Calu3 (cell line): ENCODE data around the gene LY6G5C. TPM values are rescaled to one million over a fixed set of nuclear protein-coding genes. Genes with fewer than 3 reads are reported as not detected.

ENCODE experiments used
- BruUV-seq: library from RNA; stranded (reverse); fragments of 400-500 nt; replicated peaks from 2 replicates; lab custom pipeline; 2021; lab: Mats Ljungman, UMichigan
- CTCF ChIA-PET: fragments of 300-600 bp; sonication (Branson Sonifier 250); formaldehyde crosslinking; loops from one replicate; lab custom pipeline; 2022; ENCODE audit warnings: antibody characterized with exemption; lab: Charles Lee
- DNase-seq: peaks from one replicate; pipeline ENCODE4 v3.0.0; 2022
- H3K27ac Mint-ChIP-seq: one replicate; pipeline ENCODE4 v1.8.0; 2022; ENCODE audit warnings: mixed read lengths; ENCODE audit not compliant: unreplicated experiment
- H3K27me3 Mint-ChIP-seq: one replicate; pipeline ENCODE4 v1.8.0; 2022; ENCODE audit warnings: mixed read lengths; ENCODE audit not compliant: unreplicated experiment
- H3K36me3 Mint-ChIP-seq: one replicate; pipeline ENCODE4 v1.8.0; 2022; ENCODE audit warnings: mild to moderate bottlenecking, moderate library complexity, mixed read lengths; ENCODE audit not compliant: insufficient read depth, unreplicated experiment
- H3K4me1 Mint-ChIP-seq: one replicate; pipeline ENCODE4 v1.8.0; 2022; ENCODE audit warnings: mild to moderate bottlenecking, low read depth, mixed read lengths; ENCODE audit not compliant: unreplicated experiment
- H3K4me3 Mint-ChIP-seq: one replicate; pipeline ENCODE4 v1.8.0; 2022; ENCODE audit warnings: mild to moderate bottlenecking, low read depth, moderate library complexity, mixed read lengths; ENCODE audit not compliant: unreplicated experiment
- H3K9me3 Mint-ChIP-seq: one replicate; pipeline ENCODE4 v1.8.0; 2022; ENCODE audit warnings: low read depth, mixed read lengths; ENCODE audit not compliant: unreplicated experiment
- intact Hi-C: fragments of 100-400 bp; cut with micrococcal nuclease; formaldehyde crosslinking; loops from one replicate; pipeline ENCODE4 v1.10.0; 2022; ENCODE audit not compliant: unreplicated experiment
- total RNA-seq: library from RNA; stranded (reverse); gene quantifications from 2 replicates; pipeline ENCODE4 v1.2.3, GENCODE V29; 2022
- TF ChIP-seq, protein P1 (sequence below): fragments of 200-600 bp; IDR thresholded peaks from one replicate; pipeline ENCODE4 v1.8.0; 2022; ENCODE audit warnings: antibody characterized with exemption; ENCODE audit not compliant: unreplicated experiment

Gene LY6G5C
- total RNA-seq, 1 experiment from 2014 or later: 4.9 TPM

DNA sequence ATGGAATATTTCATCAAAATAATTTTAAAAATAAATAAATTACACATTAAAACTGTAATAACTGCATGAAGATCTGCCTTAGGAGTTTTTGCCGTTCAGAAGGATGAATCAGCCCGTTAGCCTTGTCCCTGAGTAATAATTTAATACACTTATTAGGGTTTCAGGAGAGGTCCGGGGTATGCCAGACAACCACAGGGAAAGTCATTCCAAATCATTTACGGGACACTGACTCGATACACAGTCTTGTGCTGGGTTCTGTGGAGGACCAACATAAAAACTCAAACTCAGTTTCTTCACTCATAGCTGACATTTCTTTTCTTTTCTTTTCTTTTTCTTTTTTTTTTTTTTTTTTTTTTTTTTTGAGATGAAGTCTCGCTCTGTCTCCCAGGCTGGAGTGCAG lies 25.1 kb upstream of the LY6G5C start:
- Mint-ChIP-seq H3K4me3 (no peak overlapping the region), H3K27me3 (no peaks in the 10 kb centered on the region), H3K9me3 (no peaks in the 10 kb centered on the region), H3K36me3 (peaks cover 17% of the 10 kb centered on the region), H3K27ac (no peak overlapping the region), H3K4me1 (peaks cover 13% of the 10 kb centered on the region)
- CTCF ChIA-PET: interaction anchor here (0.7 kb wide), 1 partner anchor 81 kb away, joined by 3 read pairs; no protein-coding TSS in a partner anchor
- no TSS peak for BruUV-seq
- intact Hi-C loops: no loop called here
- TF ChIP-seq, protein P1, sequence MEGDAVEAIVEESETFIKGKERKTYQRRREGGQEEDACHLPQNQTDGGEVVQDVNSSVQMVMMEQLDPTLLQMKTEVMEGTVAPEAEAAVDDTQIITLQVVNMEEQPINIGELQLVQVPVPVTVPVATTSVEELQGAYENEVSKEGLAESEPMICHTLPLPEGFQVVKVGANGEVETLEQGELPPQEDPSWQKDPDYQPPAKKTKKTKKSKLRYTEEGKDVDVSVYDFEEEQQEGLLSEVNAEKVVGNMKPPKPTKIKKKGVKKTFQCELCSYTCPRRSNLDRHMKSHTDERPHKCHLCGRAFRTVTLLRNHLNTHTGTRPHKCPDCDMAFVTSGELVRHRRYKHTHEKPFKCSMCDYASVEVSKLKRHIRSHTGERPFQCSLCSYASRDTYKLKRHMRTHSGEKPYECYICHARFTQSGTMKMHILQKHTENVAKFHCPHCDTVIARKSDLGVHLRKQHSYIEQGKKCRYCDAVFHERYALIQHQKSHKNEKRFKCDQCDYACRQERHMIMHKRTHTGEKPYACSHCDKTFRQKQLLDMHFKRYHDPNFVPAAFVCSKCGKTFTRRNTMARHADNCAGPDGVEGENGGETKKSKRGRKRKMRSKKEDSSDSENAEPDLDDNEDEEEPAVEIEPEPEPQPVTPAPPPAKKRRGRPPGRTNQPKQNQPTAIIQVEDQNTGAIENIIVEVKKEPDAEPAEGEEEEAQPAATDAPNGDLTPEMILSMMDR: no peak
- DNase-seq: no peak

DNA sequence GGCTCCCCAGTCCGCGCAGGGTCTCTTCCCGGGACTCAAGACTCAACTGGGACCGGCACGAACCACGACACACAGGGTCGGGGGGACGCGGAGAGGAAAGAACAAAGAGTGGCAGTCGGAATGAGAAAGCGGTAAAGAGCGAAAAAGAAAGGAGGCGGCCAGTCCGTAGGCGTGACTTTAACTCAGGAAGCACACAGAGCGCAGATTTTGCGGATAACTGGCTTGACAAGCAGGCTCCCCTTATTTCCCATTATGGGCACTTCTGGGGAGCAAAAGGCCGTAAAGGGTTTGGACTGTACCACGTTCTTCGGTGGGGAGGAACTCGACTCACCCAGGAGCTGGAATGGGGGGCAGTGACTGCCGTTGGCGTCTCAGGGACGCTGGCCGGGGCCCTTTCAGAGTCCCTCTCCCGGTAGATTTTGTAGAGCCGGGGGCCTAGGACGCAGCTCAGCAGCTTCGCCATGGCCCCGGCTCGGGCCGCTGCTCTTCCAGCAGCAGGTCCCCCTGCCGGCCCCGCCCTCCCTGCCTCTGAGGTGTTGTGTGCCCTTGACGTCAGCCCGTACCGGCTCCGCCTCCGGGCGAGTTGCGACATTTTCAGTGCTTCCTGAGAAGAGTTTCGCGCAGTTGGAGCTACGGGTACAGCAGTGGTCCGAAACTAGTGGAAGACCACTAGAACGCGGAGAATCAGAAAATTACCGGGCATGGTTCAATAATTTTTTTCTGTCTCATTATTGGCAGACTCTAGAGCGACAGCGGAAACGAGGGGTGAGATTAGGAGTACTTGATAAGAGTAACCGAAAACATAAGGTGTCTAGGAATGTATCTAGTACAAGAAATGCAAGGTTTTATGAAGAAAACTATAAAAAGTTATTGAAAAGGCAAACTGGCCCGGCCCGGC lies 22.2 kb upstream of the LY6G5C start, which contains the start of gene ABHD16A:
ABHD16A (minus strand) TSS at position 506 of the 898 bp plus-strand sequence; CDS start at position 463, 43 bp downstream.
- Mint-ChIP-seq H3K9me3 (no peaks in the 10 kb centered on the region), H3K4me1 (peaks cover 7% of the 10 kb centered on the region), H3K4me3 (peak within 1 kb of the TSS; percentile 77), H3K27ac (peak within 1 kb of the TSS; percentile 66), H3K36me3 (peaks cover 17% of the 10 kb centered on the region), H3K27me3 (no peaks in the 10 kb centered on the region)
- TF ChIP-seq, protein P1: peak; percentile 39
- TSS peak; percentile 91 for BruUV-seq
- peak; percentile 100 for DNase-seq
- intact Hi-C loops: loop anchor here (5.0 kb wide), 1 partner anchor 34 kb away; the partner anchor contains the start of gene CLIC1
- CTCF ChIA-PET: interaction anchor here (0.6 to 1.8 kb wide), 18 partner anchors 8 to 1536 kb away, joined by 3 to 14 read pairs (median 4); partner anchors contain the start of genes ATP6V1G2, CLIC1, DDAH2 and HSPA1A

DNA sequence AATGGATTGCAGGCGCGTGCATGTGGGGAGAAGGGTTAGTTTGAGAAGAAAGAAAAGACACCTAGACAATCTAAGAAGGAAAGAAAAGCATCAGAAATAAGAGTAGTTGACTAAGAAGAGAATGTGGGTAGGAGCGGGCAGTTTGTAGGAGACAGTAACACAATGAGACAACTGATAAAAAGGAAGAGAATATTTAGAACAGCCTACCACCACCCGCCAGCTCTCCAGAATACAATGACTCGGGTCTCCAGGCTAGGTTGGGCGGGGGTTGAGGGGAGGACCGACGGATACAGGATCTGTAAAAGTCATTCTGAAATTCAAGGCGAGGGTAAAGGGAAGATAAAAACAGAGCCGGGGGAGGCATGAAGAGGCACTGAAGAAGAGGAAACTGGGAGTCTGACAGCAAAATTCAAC lies 21.5 kb upstream of the LY6G5C start:
- DNase-seq: no peak
- Mint-ChIP-seq H3K36me3 (peaks cover 22% of the 10 kb centered on the region), H3K4me3 (peak overlapping the region; percentile 77), H3K4me1 (peaks cover 7% of the 10 kb centered on the region), H3K27ac (peak overlapping the region; percentile 66), H3K9me3 (no peaks in the 10 kb centered on the region), H3K27me3 (no peaks in the 10 kb centered on the region)
- TF ChIP-seq, protein P1: no peak
- intact Hi-C loops: loop anchor here (5.0 kb wide), 1 partner anchor 35 kb away; the partner anchor contains the start of gene CLIC1
- CTCF ChIA-PET: interaction anchor here (0.8 to 1.8 kb wide), 8 partner anchors 12 to 113 kb away, joined by 3 to 14 read pairs (median 4); partner anchors contain the start of genes DDAH2, HSPA1A, HSPA1L and LY6G6C
- BruUV-seq: no TSS peak

DNA sequence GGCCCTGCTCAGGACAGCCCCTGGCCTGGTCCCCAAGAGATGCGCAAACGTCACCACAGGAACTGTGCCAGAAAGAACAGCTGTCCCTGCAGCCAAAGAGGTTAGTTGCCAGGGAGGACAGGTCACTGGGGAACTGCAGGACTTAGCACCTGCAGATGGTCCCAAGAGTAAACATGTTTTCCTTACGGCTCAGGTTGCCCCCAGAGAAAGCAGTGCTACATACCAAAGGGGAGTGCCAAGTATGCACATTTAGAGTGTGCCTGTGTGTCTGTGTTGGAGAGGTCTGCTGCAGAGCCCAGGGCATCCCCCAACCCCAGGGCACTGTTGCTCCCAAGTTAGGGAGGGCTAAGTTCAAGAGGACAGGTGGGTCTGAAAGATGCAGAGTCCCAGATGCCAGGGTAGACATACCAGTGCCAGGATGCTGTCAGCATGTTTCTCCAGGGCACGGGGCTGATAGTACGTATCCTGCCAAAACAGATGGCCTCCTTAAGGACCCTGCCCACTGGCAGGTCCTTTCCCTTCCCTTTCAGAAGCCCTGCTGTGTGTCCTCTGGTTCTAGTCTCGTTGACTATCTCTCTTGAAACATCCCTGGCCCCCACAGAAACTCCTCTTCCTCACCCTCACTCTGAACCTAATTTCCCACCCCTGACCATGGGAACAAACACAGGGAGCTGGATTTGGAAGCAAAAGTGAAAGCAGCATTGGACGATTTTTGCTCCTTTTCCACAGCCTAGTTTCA lies 21.0 kb upstream of the LY6G5C start:
- H3K36me3 Mint-ChIP-seq: peaks cover 22% of the 10 kb centered on the region
- H3K27ac Mint-ChIP-seq: peak overlapping the region; percentile 66
- TF ChIP-seq, protein P1: no peak
- CTCF ChIA-PET: interaction anchor here (0.8 to 1.8 kb wide), 4 partner anchors 11 to 37 kb away, joined by 3 to 14 read pairs (median 5); partner anchors contain the start of genes DDAH2 and MSH5
- no peaks in the 10 kb centered on the region for H3K27me3 Mint-ChIP-seq
- DNase-seq: no peak
- H3K4me1 Mint-ChIP-seq: peaks cover 7% of the 10 kb centered on the region
- no TSS peak for BruUV-seq
- intact Hi-C loops: loop anchor here (5.0 kb wide), 1 partner anchor 35 kb away; the partner anchor contains the start of gene CLIC1
- no peaks in the 10 kb centered on the region for H3K9me3 Mint-ChIP-seq
- H3K4me3 Mint-ChIP-seq: peak overlapping the region; percentile 77
